H1 (cell line): Measurements from ENCODE around the gene TEX101. TPM values are rescaled to one million over a fixed set of nuclear protein-coding genes. Genes with fewer than 3 reads are reported as not detected.

Experiments
- BACH1 ChIP-seq: IDR thresholded peaks from 2 replicates; pipeline ENCODE4 v1.6.1; 2012; ENCODE audit warnings: low read length, improper control_type of control experiment
- CBX5 ChIP-seq: fragments of 300-800, 300-1000 bp; sonication (generic); IDR thresholded peaks from 2 replicates; pipeline ENCODE4 v1.7.1; 2016; ENCODE audit warnings: antibody characterized with exemption, low read length, low read depth
- CHD7 ChIP-seq: fragments of 300-600 bp; sonication (generic); IDR thresholded peaks from 2 replicates; pipeline ENCODE4 v1.7.1; 2012; ENCODE audit warnings: low read length, moderate library complexity, mild to moderate bottlenecking, inconsistent platforms; ENCODE audit not compliant: insufficient replicate concordance
- CREB1 ChIP-seq: IDR thresholded peaks from 2 replicates; pipeline ENCODE4 v1.6.1; 2012; ENCODE audit warnings: inconsistent platforms
- CTCF ChIP-seq, 3 experiments: IDR thresholded peaks; 1 replicate in 2 of 3; 2 replicates in 1 of 3; pipeline versions ENCODE4 v1.5.1 to v1.6.1; 2011; ENCODE audit warnings: low read length in 3 of 3, mild to moderate bottlenecking in 3 of 3, inconsistent platforms in 2 of 3, low read depth in 1 of 3, moderate library complexity in 1 of 3; ENCODE audit not compliant: insufficient read depth in 1 of 3; ENCODE audit errors: control extremely low read depth in 1 of 3
- KDM5A ChIP-seq: fragments of 200-600 bp; IDR thresholded peaks from 2 replicates; pipeline ENCODE4 v1.7.1; 2012; ENCODE audit warnings: mild to moderate bottlenecking, low read length, inconsistent platforms, mixed read lengths
- RBBP5 ChIP-seq: IDR thresholded peaks from 2 replicates; pipeline ENCODE4 v1.7.1; 2012; ENCODE audit warnings: low read depth, mild to moderate bottlenecking, inconsistent platforms, low read length, moderate library complexity, borderline replicate concordance
- SRF ChIP-seq: IDR thresholded peaks from 2 replicates; pipeline ENCODE4 v1.6.1; 2011; ENCODE audit warnings: mild to moderate bottlenecking, low read depth, low read length, moderate library complexity
- SUZ12 ChIP-seq: fragments of 200-600 bp; sonication (generic); IDR thresholded peaks from 2 replicates; pipeline ENCODE4 v1.6.1; 2012; ENCODE audit warnings: mild to moderate bottlenecking, inconsistent platforms, low read length, moderate library complexity, mixed read lengths
- polyA plus RNA-seq, 7 experiments: library from polyadenylated mRNA; depleted of rRNA in 3 of 7; stranded (reverse) in 5 of 7; unstranded in 2 of 7; fragments of >200 nt in 5 of 7; fragments of 200-250 nt in 2 of 7; gene quantifications; 1 replicate in 5 of 7; 2 replicates in 1 of 7; 4 replicates in 1 of 7; pipeline versions ENCODE4 v1.2.1 to v1.2.3, GENCODE V29; 2011 to 2013; ENCODE audit warnings: missing spikeins in 2 of 7, mixed read lengths in 2 of 7
- total RNA-seq: library from RNA; stranded (reverse); fragmentation: NEBNext Ultra II Directional; extraction: Animal tissue kit (Norgen Biotek cat#: 25700); gene quantifications from 2 replicates; pipeline ENCODE4 v1.2.1, GENCODE V29; 2021

Gene TEX101
- total and polyA plus RNA-seq, 2 of the 8 experiments (the other 6 are each of a cell fraction or from before 2014, with no cell fraction given) = 0.12 TPM; not detected in 1

- TF ChIP-seq CHD7 (no peak), SRF (no peak), RBBP5 (no peak), CTCF (IDR thresholded peaks at IDR 0.05; ENCODE audit: control extremely low read depth in 1 of 3, insufficient read depth in 1 of 3, low read depth in 1 of 3, low read length in 3 of 3) (no peak), SUZ12 (no peak), CBX5 (no peak), KDM5A (no peak), BACH1 (no peak), CREB1 (no peak)
These were observed 33.0 kb downstream of the TEX101 start (continued) for GRCh38 chr19:43447655-43448054.
